Endothelial cell of umbilical vein (primary cell): Measurements from ENCODE around the gene CHCHD5.

Experiments used
- CTCF ChIP-seq, 2 donors: IDR thresholded peaks; 1 replicate in 1 of 2; 2 replicates in 1 of 2; pipeline ENCODE4 v1.5.1; 2011; ENCODE audit warnings: low read length in 2 of 2, mild to moderate bottlenecking in 2 of 2, moderate library complexity in 2 of 2, control low read depth in 1 of 2, inconsistent platforms in 1 of 2, low read depth in 1 of 2; ENCODE audit not compliant: insufficient read depth in 1 of 2; ENCODE audit errors: extremely low read depth in 1 of 2
- MYC ChIP-seq: IDR thresholded peaks from one replicate; pipeline ENCODE4 v1.6.1; 2011; ENCODE audit warnings: mild to moderate bottlenecking, low read depth, low read length
- POLR2AphosphoS5 ChIP-seq: IDR thresholded peaks from 2 replicates; pipeline ENCODE4 v1.6.1; 2012; ENCODE audit warnings: low read depth, mild to moderate bottlenecking, control low read depth, low read length, moderate library complexity; ENCODE audit not compliant: insufficient read depth

DNA sequence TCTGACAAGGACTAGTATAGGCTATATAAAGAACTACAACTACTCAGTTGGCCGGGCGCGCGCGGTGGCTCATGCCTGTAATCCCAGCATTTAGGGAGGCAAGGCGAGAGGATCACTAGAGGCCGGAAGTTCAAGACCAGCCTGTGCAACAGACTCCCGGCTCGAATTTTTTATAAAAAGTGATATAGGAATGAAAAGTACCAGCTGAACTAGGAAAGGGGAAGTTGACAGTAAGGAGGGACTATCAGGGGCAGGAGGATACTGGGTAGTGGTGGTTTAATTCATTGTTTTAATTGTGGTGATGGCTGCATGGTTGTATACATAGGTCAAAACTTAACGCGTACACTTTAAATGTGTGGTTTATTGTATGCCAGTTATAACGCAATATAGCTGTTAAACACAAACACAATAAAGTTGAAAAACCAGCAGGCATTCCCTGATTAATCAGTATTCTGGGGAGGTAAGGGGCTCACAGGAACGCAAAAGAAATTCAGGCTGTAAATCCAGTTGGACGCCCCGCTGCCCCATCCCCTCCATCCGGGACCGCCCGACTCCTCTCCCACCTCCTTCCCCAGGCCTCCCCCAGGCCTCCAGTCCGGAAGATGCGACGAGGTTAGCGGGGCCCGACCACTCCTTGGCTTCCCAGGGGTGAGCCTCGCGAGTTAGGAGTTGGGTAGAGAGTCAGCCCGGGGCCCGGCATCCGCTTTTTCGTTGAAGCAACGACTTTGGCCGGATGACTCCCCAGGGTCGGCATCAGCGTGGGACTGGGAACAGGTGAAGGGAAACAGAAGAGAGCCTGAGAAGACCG is 42.9 kb upstream of the CHCHD5 start:
- TF ChIP-seq CTCF (IDR thresholded peaks at IDR 0.05; ENCODE audit: extremely low read depth in 1 of 2, insufficient read depth in 1 of 2, low read depth in 1 of 2, low read length in 2 of 2) (no peak), POLR2AphosphoS5 (no peak), MYC (no peak)
